Endothelial cell of umbilical vein (primary cell): ENCODE results near the gene OPCML. TPM values are rescaled to one million over a fixed set of nuclear protein-coding genes. Genes with fewer than 3 reads are reported as not detected.

ENCODE experiments used
- BruUV-seq: library from RNA; stranded (reverse); fragments of 400-500 nt; replicated peaks from 2 replicates; lab custom pipeline; 2021; lab: Mats Ljungman, UMichigan
- CTCF ChIA-PET: fragments of 300-600, 350-600 bp; sonication (Branson Sonifier 250); formaldehyde crosslinking; loops from one replicate; lab custom pipeline; 2021; ENCODE audit warnings: antibody characterized with exemption, inconsistent platforms; lab: Charles Lee
- POLR2A ChIA-PET: fragments of 300-600, 350-600 bp; sonication (Branson Sonifier 250); formaldehyde crosslinking; loops from one replicate; lab custom pipeline; 2021; ENCODE audit warnings: antibody characterized with exemption, inconsistent platforms; lab: Charles Lee
- DNase-seq: peaks from one replicate; pipeline ENCODE4 v3.0.0-alpha.2; 2011; ENCODE audit warnings: low read depth, low spot score
- FAIRE-seq: peaks from 2 replicates; lab custom pipeline; 2011; peaks lifted over from hg19 to GRCh38; lab: Jason Lieb, UNC
- H2AFZ ChIP-seq: 2 replicates; pipeline ENCODE4 v1.6.0; 2012; ENCODE audit warnings: low read depth, low read length, control low read depth, inconsistent platforms
- H3K27ac ChIP-seq: 2 replicates; pipeline ENCODE4 v1.5.1; 2011; ENCODE audit warnings: low read depth, mild to moderate bottlenecking, control low read depth, low read length, moderate library complexity; ENCODE audit not compliant: insufficient read depth
- H3K27me3 ChIP-seq, 2 experiments: 2 replicates each; pipeline versions ENCODE4 v1.6.0 to v1.6.1; 2011; ENCODE audit warnings: low read length in 2 of 2, mixed read lengths in 1 of 2; ENCODE audit not compliant: control insufficient read depth in 2 of 2, insufficient read depth in 2 of 2
- H3K36me3 ChIP-seq, 2 experiments: 2 replicates in 1 of 2; 3 replicates in 1 of 2; pipeline ENCODE4 v1.5.1; 2011; ENCODE audit warnings: low read length in 2 of 2, mild to moderate bottlenecking in 1 of 2, moderate library complexity in 1 of 2; ENCODE audit not compliant: control insufficient read depth in 2 of 2, insufficient read depth in 2 of 2; ENCODE audit errors: extremely low read depth in 1 of 2
- H3K4me1 ChIP-seq: 3 replicates; pipeline ENCODE4 v1.5.1; 2011; ENCODE audit warnings: mild to moderate bottlenecking, low read length; ENCODE audit not compliant: control insufficient read depth, insufficient read depth; ENCODE audit errors: extremely low read depth
- H3K4me2 ChIP-seq: 2 replicates; pipeline ENCODE4 v1.6.1; 2011; ENCODE audit warnings: low read length, control low read depth, mixed read lengths; ENCODE audit not compliant: insufficient read depth
- H3K4me3 ChIP-seq, 3 experiments: fragments of 200-600 bp in 1 of 3; sonication (generic), shearing (Covaris generic) in 1 of 3; replicated peaks in 1 of 3; 2 replicates each; pipeline ENCODE4 v1.5.1; 2011 to 2016; ENCODE audit warnings: control low read depth in 3 of 3, low read length in 3 of 3, mild to moderate bottlenecking in 2 of 3, inconsistent platforms in 1 of 3, low read depth in 1 of 3, moderate library complexity in 1 of 3; ENCODE audit not compliant: insufficient read depth in 1 of 3
- H3K79me2 ChIP-seq: 2 replicates; pipeline ENCODE4 v1.6.0; 2012; ENCODE audit warnings: low read length, inconsistent platforms; ENCODE audit not compliant: control insufficient read depth, insufficient read depth
- H3K9ac ChIP-seq: replicated peaks from 2 replicates; pipeline ENCODE3; 2011; ENCODE audit warnings: low read length, control low read depth; ENCODE audit not compliant: insufficient read depth; ENCODE audit errors: extremely low read depth
- H3K9me1 ChIP-seq: replicated peaks from 3 replicates; pipeline ENCODE4 v1.6.0; 2011; ENCODE audit warnings: mild to moderate bottlenecking, low read length; ENCODE audit not compliant: control insufficient read depth, insufficient read depth; ENCODE audit errors: extremely low read depth
- H3K9me3 ChIP-seq: replicated peaks from 2 replicates; pipeline ENCODE4 v1.5.1; 2012; ENCODE audit warnings: low read length, inconsistent platforms; ENCODE audit not compliant: control insufficient read depth, insufficient read depth
- H4K20me1 ChIP-seq: replicated peaks from 2 replicates; pipeline ENCODE3; 2011; ENCODE audit warnings: mild to moderate bottlenecking, low read length; ENCODE audit not compliant: control insufficient read depth, insufficient read depth; ENCODE audit errors: extremely low read depth
- EZH2 ChIP-seq: IDR thresholded peaks from 2 replicates; pipeline ENCODE4 v1.6.1; 2012; ENCODE audit warnings: borderline replicate concordance, low read depth, mild to moderate bottlenecking, moderate library complexity, low read length, inconsistent platforms; ENCODE audit not compliant: severe bottlenecking
- FOS ChIP-seq: IDR thresholded peaks from 2 replicates; pipeline ENCODE4 v1.6.1; 2011; ENCODE audit warnings: mild to moderate bottlenecking, low read length, moderate library complexity, borderline replicate concordance; ENCODE audit not compliant: insufficient read depth
- GATA2 ChIP-seq: IDR thresholded peaks from 2 replicates; pipeline ENCODE4 v1.7.0; 2011; ENCODE audit warnings: low read depth, mild to moderate bottlenecking, moderate library complexity, mixed read lengths, low read length; ENCODE audit not compliant: insufficient read length, insufficient read depth
- JUN ChIP-seq: IDR thresholded peaks from 2 replicates; pipeline ENCODE4 v1.6.1; 2011; ENCODE audit warnings: borderline replicate concordance, low read depth; ENCODE audit not compliant: insufficient read length, insufficient read depth
- MYC ChIP-seq: IDR thresholded peaks from one replicate; pipeline ENCODE4 v1.6.1; 2011; ENCODE audit warnings: mild to moderate bottlenecking, low read depth, low read length
- POLR2A ChIP-seq: IDR thresholded peaks from 2 replicates; pipeline ENCODE4 v1.6.1; 2012; ENCODE audit warnings: low read depth, mild to moderate bottlenecking, control low read depth, low read length
- POLR2AphosphoS5 ChIP-seq: IDR thresholded peaks from 2 replicates; pipeline ENCODE4 v1.6.1; 2012; ENCODE audit warnings: low read depth, mild to moderate bottlenecking, control low read depth, low read length, moderate library complexity; ENCODE audit not compliant: insufficient read depth
- dilution Hi-C: fragments of 300-500 bp; cut with MboI; formaldehyde crosslinking; loops from one replicate; pipeline ENCODE4 v1.15.0; 2019; ENCODE audit warnings: low sequenced_read_pairs; ENCODE audit not compliant: extremely low pct_ligation_motif_present
- intact Hi-C: fragments of 100-400 bp; cut with micrococcal nuclease; formaldehyde crosslinking; loops from one replicate; pipeline ENCODE4 v1.10.0; 2022
- polyA plus RNA-seq, 4 experiments: library from polyadenylated mRNA; depleted of rRNA in 3 of 4; stranded (reverse) in 3 of 4; unstranded in 1 of 4; fragments of >200 nt; gene quantifications; 2 replicates each; pipeline versions ENCODE4 v1.2.1 to v1.2.3, GENCODE V29; 2011 to 2012; ENCODE audit warnings: missing spikeins in 1 of 4
- total RNA-seq: library from RNA; stranded (reverse); gene quantifications from 2 replicates; pipeline ENCODE4 v1.2.3, GENCODE V29; 2021
- TF ChIP-seq, protein P1 (sequence below), 2 donors: IDR thresholded peaks; 1 replicate in 1 of 2; 2 replicates in 1 of 2; pipeline ENCODE4 v1.5.1; 2011; ENCODE audit warnings: low read length in 2 of 2, mild to moderate bottlenecking in 2 of 2, moderate library complexity in 2 of 2, control low read depth in 1 of 2, inconsistent platforms in 1 of 2, low read depth in 1 of 2; ENCODE audit not compliant: insufficient read depth in 1 of 2; ENCODE audit errors: extremely low read depth in 1 of 2
- TF ChIP-seq, protein P2 (sequence below): IDR thresholded peaks from 2 replicates; pipeline ENCODE4 v1.6.1; 2011; ENCODE audit not compliant: insufficient read depth, insufficient read length

OPCML gene
- total and polyA plus RNA-seq, 2 donors (not counting 3 experiments of a cell fraction or from before 2014, with no cell fraction given) = not detected

- DNase-seq (no peak), FAIRE-seq (no peak)
- H3K79me2 ChIP-seq = no peaks in the 10 kb centered on the region
- H3K27ac ChIP-seq = no peak overlapping the region
- no peaks in the 10 kb centered on the region for H4K20me1 ChIP-seq
- H2AFZ ChIP-seq = no peak overlapping the region
- H3K27me3 ChIP-seq = no peaks in the 10 kb centered on the region
- ChIA-PET CTCF (no interaction called here), POLR2A (no interaction called here)
- no peak overlapping the region for H3K9ac ChIP-seq
- no peaks in the 10 kb centered on the region for H3K4me1 ChIP-seq
- H3K9me3 ChIP-seq = peaks cover 2% of the 10 kb centered on the region
- no peak overlapping the region for H3K4me2 ChIP-seq
- TF ChIP-seq, protein P1, sequence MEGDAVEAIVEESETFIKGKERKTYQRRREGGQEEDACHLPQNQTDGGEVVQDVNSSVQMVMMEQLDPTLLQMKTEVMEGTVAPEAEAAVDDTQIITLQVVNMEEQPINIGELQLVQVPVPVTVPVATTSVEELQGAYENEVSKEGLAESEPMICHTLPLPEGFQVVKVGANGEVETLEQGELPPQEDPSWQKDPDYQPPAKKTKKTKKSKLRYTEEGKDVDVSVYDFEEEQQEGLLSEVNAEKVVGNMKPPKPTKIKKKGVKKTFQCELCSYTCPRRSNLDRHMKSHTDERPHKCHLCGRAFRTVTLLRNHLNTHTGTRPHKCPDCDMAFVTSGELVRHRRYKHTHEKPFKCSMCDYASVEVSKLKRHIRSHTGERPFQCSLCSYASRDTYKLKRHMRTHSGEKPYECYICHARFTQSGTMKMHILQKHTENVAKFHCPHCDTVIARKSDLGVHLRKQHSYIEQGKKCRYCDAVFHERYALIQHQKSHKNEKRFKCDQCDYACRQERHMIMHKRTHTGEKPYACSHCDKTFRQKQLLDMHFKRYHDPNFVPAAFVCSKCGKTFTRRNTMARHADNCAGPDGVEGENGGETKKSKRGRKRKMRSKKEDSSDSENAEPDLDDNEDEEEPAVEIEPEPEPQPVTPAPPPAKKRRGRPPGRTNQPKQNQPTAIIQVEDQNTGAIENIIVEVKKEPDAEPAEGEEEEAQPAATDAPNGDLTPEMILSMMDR (IDR thresholded peaks at IDR 0.05; ENCODE audit: extremely low read depth in 1 of 2, insufficient read depth in 1 of 2, low read depth in 1 of 2, low read length in 2 of 2) = no peak
- TF ChIP-seq JUN = no peak
- TF ChIP-seq MYC = no peak
- TF ChIP-seq POLR2A = no peak
- no peak for TF ChIP-seq FOS
- TF ChIP-seq, protein P2, sequence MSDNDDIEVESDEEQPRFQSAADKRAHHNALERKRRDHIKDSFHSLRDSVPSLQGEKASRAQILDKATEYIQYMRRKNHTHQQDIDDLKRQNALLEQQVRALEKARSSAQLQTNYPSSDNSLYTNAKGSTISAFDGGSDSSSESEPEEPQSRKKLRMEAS = no peak
- no peak for TF ChIP-seq POLR2AphosphoS5
- no peak for TF ChIP-seq EZH2
- no peak for TF ChIP-seq GATA2
- H3K9me1 ChIP-seq = no peaks in the 10 kb centered on the region
- H3K36me3 ChIP-seq = no peaks in the 10 kb centered on the region
- H3K4me3 ChIP-seq = no peak overlapping the region
- intact Hi-C loops (no loop called here), dilution Hi-C loops (no loop called here)
- BruUV-seq = no TSS peak
Observed at GRCh38 chr11:133181667-133182066, 350.6 kb downstream of the OPCML start.
